Central memory CD4-positive, alpha-beta T cell (primary cell): Measurements from ENCODE around the gene TMEM250.

Experiments
- DNase-seq: peaks from one replicate; pipeline ENCODE4 v3.0.0; 2022

TMEM250 gene

DNA sequence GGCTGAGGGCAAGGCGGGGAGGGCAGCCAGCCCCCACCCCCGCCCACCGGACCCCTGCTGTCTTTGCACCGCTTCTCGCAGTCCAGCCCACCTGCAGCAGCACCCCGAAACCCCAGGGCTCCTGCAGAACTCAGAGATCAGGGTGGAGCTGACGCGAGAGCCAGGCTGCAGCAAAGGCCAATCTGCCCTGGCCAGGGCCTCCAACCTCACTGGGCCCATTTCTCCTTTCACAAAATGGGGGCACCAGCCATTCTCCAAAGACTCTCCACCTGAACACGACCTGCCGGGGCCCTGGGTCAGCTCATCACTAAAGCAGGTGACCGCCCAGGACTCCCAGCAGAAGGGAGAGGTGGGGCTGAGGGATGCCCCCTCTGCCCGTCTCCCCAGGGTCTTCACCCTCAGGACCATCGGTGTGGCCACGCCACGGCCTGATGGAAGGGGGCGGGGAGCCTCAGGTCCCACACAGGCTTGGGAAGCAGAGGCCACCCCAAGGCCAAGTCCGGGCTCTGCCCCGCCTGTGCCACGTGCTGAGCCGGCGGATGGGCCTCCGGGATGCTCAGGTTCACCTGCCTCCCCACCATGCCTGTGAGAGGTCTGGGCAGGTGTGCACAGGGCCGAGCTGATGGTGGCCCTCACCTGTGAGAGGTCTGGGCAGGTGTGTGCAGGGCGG, 36.7 kb downstream of the TMEM250 start:
- no peak for DNase-seq

DNA sequence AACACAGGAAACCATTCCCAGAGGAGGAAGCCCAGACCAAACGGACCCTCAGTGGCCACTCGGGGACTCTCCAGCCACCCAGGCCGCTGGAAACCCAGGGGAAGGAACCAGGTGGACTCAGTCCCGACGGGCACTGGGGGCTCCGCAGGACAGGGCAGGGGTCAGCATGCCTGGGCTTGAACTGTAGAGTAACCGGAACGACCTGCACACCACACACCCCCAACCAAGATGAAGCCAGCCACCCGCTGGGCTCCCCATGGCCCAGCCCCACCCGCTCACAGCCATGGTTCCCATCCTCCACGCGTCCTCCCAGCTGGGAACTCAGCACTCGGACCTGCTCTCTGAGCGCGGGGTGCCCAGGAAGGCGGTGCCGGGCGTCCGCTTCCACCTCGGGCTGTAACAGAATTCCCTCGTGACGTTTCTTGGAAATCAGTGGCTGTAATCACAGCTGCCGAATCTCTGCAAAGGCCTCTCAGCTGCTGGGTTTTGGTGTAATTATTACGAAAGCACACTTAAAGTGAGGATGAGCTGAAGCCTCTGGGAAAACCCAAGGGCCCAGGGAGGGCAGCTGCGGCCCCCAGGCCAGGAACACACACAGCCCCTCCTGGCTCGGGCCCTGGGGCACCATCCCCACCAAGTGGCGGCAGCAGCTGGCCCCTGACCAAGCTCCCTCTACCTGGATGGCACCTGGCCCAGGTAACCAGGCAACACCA, 37.4 kb downstream of the TMEM250 start:
- DNase-seq, result no peak

DNA sequence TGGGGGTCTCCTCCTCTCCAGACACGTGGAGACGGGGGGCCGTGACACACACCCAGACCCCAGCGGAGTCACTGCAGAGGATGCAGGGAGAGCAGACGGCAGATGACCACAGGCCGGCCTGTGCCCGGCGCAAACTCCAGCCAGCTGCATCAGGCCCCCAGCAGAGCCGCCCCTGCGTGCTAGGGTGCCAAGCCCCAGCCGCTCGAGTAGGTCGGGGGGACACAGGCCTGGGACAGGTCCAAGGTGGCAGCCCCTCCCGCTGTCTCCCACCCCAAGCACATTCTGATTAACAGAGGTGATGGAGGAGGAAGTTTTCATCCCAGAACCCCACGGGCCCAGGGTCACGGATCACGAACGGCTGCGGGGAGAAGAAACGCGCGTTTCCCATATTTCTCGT, 38.0 kb downstream of the TMEM250 start:
- DNase-seq, result no peak

DNA sequence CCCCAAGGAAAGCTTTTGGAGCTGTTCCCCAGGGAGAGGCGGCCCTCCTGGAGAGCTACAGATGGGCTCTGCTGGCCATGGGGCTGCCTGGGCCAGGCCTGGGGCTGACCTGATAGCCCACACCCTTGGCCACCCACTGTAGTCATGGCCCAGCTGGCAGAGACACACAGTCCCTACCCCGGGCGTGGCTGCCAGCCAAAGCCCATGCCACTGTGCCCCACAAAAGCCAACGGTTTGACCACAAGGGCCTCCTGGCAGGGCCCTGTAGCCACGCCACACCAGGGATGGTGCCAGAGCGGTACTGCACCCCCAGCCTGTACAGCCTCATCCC, 38.8 kb downstream of the TMEM250 start:
- DNase-seq, result no peak

DNA sequence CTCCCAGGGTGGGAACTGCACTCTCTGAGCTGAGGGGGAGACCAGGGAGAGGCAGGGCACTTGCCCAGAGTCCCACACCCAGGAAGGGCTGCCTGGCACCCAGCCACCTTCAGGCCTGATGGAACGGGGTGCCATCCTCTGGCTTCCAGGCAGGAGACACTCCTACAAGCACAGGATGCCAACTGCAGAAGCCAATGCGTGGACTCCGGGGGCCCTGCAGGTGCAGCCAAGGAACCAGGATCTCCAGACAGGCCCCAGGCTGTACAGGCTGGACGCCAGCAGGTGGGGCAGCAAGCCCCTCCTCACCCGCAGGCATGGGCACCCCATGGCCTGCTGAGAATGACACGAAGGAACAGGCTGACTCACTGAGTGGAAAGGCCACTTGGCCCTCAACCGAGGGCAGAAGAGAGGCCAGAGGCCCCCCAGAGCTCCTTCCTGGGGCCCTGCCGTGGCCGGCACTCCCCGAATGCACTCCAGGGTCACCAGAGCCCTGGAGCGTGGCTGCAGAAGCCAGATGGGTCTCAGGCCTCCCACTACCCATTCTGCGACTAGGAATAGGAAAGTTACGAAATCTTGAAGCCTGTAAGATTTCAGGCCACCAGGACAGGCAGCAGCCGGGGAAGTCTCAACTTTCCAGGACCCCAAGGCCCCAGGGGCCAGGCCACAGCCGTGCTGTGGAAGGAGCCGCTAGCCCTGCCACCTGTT, 39.3 kb downstream of the TMEM250 start:
- DNase-seq, result no peak

DNA sequence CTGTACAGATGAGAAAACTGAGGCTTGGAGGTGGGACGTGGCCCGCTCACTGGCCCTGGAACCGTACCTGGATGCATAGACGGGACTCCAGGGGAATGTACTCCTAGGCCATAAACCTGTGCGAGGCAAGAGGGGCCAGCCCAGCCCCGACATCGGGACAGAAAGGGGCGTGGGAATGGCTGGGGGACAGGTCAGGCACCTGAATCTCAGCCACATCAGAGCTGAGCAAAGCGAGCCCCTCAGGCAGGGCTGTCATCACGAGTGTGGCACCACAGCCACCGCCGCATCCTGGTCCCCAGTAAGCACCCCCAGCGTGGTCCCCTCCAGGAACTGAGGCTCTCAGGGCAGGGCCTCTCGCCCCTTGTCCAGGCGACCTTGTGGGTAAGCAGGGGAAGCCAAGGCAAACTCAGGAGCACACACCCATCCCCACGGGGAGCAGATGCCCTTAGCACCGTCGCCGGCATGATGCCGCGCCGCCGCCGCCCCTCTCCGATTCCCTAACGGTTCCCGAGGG, 40.1 kb downstream of the TMEM250 start:
- no peak for DNase-seq

DNA sequence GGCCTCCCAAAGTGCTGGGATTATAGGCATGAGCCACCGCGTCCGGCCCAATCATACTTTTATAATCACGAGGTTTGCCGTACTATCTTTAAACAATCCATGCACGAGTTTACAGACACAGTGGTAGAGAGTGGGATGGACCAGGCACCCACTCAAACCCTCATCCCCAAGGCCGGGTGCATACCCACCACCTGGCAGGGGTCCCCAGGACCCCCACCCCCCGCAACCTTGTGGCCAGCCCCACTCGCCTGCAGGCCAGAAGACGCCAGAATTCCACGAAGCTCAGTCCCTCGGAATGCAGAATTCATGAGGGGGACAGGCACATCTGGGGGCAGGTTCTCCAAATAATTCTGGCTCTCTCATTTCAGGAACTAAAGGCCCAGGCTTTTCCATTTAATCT, 40.7 kb downstream of the TMEM250 start:
- no peak for DNase-seq

DNA sequence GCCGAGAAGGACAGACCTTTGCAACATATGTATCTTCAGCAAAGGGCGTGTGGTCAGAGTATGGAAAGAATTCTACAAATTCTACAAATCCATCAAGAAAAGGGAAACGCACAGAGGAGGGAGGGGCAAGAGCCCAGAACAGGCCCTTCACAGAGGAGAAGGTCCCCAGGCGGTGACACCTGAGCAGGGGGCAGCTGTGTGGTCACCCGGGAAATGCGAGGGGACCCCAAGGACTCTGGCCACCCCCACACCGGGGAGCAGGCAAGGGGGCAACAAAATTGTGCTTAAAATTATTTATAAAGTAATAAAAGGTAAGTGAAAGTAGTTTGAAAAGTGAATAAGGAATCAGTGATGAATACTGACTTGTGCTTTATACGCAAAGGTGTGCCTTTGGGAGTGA, 41.2 kb downstream of the TMEM250 start:
- no peak for DNase-seq

DNA sequence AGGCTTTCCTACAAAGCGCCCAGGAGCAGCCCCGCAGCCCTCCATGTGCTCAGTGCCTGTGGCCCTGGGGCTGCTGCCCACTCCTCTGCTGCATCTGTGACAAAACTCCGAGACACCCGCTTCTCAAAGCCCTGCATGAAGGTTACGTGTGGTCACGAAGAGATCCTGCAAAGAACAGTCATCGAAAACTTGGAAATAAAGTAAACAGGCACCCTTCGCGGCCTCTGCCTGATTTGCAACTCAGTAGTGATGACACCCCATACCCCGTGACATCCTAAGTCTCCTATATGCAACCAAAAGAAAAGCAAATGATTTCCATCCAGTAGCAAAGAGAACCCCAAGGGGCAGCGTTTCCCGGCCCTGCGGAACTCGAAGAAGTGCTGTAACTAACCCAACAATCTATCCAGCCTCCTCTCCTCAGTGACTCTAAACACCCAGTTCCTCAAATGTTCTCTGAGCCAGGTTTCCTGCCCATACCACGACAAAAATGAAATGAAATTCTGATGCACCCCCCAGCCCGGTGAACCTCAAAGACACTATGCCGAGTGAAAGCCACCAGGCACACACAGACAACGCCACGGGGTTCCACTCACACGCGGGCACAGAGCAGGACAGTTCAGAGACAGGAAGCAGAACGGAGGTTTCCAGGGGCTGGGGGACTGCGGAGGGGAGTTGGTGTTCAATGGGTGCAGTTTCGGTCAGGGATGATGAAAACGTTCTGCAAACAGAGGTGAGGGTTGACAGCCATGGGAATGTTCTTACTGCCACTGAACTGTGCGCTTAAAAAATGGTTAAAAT, 42.6 kb downstream of the TMEM250 start:
- DNase-seq, result no peak

DNA sequence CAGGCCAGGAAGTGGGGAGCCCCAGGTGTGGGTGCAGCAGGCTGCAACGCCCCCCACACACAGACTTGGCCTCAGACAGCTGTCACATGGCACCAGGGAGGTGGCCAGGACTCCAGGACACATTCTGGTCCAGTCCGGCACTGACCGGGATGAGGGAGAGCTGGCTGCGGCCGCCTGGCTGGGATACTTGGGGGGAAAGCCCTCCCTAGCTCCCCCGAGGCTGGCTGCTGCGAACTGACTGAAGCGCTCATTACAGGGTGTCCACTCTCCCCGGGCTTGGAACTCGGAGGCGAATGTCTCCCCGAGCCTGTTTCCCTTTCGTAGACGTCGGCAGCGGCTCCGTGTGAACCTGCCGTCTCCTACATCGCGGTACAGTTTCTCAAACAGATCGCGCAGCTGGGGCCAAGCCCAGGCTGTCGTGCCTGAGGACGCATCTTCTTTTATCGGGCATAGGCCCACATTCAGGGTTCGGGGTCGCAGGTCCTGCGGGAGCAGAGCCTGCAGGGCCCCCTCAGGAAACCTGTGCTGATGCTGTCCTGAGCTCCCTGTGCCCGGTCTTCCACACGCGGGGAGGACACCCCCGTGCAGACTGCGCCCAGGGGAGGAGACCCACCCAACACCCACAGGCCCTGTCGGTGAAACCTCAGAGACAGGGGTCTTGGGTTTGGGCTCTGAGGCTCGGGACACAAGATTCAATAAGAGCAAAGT, 43.4 kb downstream of the TMEM250 start:
- no peak for DNase-seq

DNA sequence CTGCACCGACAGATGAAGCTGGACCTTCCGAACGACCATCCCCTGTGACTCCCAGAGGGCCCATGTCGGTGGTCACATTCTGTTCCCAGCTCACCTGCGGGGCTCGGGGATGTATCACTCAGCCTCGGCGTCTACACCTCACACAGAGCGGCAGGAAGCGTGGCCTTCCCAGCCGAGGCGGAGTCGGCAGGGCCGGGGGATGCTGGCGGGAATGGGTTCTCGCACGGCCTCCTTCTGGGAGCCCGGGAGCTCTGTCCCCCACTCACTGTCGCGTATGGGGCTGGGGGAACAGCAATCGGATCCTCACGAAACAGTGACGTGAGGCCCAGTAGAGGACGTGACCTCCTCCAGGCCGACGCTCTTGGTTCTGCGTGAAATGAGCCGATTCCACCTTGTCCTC, 44.0 kb downstream of the TMEM250 start:
- no peak for DNase-seq
